H1 (cell line): ENCODE results near the gene ZNF677. TPM values are rescaled to one million over a fixed set of nuclear protein-coding genes. Genes with fewer than 3 reads are reported as not detected.

Source experiments
- CTCF ChIA-PET: fragments of 300-600 bp; sonication (Branson Sonifier 250); formaldehyde crosslinking; loops from one replicate; lab custom pipeline; 2021; ENCODE audit not compliant: partially characterized antibody; lab: Charles Lee
- POLR2A ChIA-PET: fragments of 300-600 bp; sonication (Branson Sonifier 250); formaldehyde crosslinking; loops from one replicate; lab custom pipeline; 2021; ENCODE audit warnings: inconsistent platforms; ENCODE audit not compliant: partially characterized antibody; lab: Charles Lee
- DNase-seq, 2 experiments: peaks; one replicate each; pipeline versions ENCODE4 v3.0.0 to v3.0.0-alpha.2; 2010 to 2022; ENCODE audit warnings: low spot score in 2 of 2, low read depth in 1 of 2, mixed read lengths in 1 of 2
- FAIRE-seq: peaks from 2 replicates; lab custom pipeline; 2011; peaks lifted over from hg19 to GRCh38; lab: Jason Lieb, UNC
- H2AFZ ChIP-seq: 2 replicates; pipeline ENCODE4 v1.8.1; 2012; ENCODE audit warnings: low read length, inconsistent platforms
- H2AK5ac ChIP-seq: 2 replicates; pipeline ENCODE4 v1.6.1; 2013; ENCODE audit warnings: low read depth, low read length
- H2BK120ac ChIP-seq: replicated peaks from 2 replicates; pipeline ENCODE3; 2013; ENCODE audit warnings: low read depth, low read length, inconsistent platforms
- H2BK12ac ChIP-seq: 2 replicates; pipeline ENCODE4 v1.6.1; 2013; ENCODE audit warnings: low read depth, low read length
- H2BK15ac ChIP-seq: 2 replicates; pipeline ENCODE4 v1.6.1; 2013; ENCODE audit warnings: low read length
- H2BK20ac ChIP-seq: 2 replicates; pipeline ENCODE4 v1.6.1; 2013; ENCODE audit warnings: low read length
- H2BK5ac ChIP-seq: 2 replicates; pipeline ENCODE4 v1.6.1; 2013; ENCODE audit warnings: low read depth, low read length
- H3K14ac ChIP-seq: 2 replicates; pipeline ENCODE4 v1.6.1; 2013; ENCODE audit warnings: inconsistent platforms; ENCODE audit not compliant: insufficient read length
- H3K18ac ChIP-seq: 2 replicates; pipeline ENCODE4 v1.6.1; 2013; ENCODE audit warnings: low read length; ENCODE audit errors: extremely low read depth
- H3K23ac ChIP-seq: 2 replicates; pipeline ENCODE4 v1.6.1; 2013; ENCODE audit warnings: inconsistent platforms; ENCODE audit not compliant: insufficient read length
- H3K23me2 ChIP-seq: 2 replicates; pipeline ENCODE4 v1.6.1; 2013; ENCODE audit warnings: low read depth, low read length
- H3K27ac ChIP-seq: 2 replicates; pipeline ENCODE4 v1.6.1; 2011; ENCODE audit warnings: low read depth, low read length, inconsistent platforms
- H3K27me3 ChIP-seq, 4 experiments: replicated peaks in 1 of 4; 1 replicate in 1 of 4; 2 replicates in 3 of 4; pipeline versions ENCODE4 v1.6.1 to v1.8.1; 2011 to 2013; ENCODE audit warnings: low read length in 3 of 4, mild to moderate bottlenecking in 3 of 4, inconsistent platforms in 2 of 4, mixed read lengths in 2 of 4, moderate library complexity in 1 of 4; ENCODE audit not compliant: control insufficient read depth in 3 of 4, insufficient read depth in 3 of 4; ENCODE audit errors: extremely low read depth in 1 of 4
- H3K36me3 ChIP-seq, 4 experiments: 2 replicates each; pipeline versions ENCODE4 v1.6.1 to v1.8.1; 2011 to 2013; ENCODE audit warnings: mild to moderate bottlenecking in 4 of 4, low read length in 3 of 4, moderate library complexity in 2 of 4, control low read depth in 1 of 4, inconsistent platforms in 1 of 4; ENCODE audit not compliant: insufficient read depth in 4 of 4, control insufficient read depth in 2 of 4
- H3K4ac ChIP-seq: replicated peaks from 2 replicates; pipeline ENCODE3; 2013; ENCODE audit warnings: low read length, low read depth, mixed read lengths, inconsistent platforms; ENCODE audit not compliant: insufficient read length
- H3K4me1 ChIP-seq, 4 experiments: replicated peaks in 1 of 4; 1 replicate in 1 of 4; 2 replicates in 3 of 4; pipeline versions ENCODE4 v1.6.1 to v1.8.1; 2011 to 2013; ENCODE audit warnings: low read length in 3 of 4, inconsistent platforms in 2 of 4, mixed read lengths in 1 of 4; ENCODE audit not compliant: insufficient read depth in 4 of 4, control insufficient read depth in 3 of 4
- H3K4me2 ChIP-seq, 2 experiments: 2 replicates each; pipeline versions ENCODE4 v1.6.1 to v1.8.1; 2011 to 2013; ENCODE audit warnings: low read depth in 2 of 2, low read length in 2 of 2, control low read depth in 1 of 2, inconsistent platforms in 1 of 2, mild to moderate bottlenecking in 1 of 2; ENCODE audit not compliant: insufficient read depth in 1 of 2
- H3K4me3 ChIP-seq, 4 experiments: fragments of 200-600, 300-600 bp in 1 of 4; sonication (generic), shearing (Covaris generic), sonication (Bioruptor Twin) in 1 of 4; 2 replicates each; pipeline versions ENCODE4 v1.5.1 to v1.8.1; 2011 to 2016; ENCODE audit warnings: low read length in 4 of 4, low read depth in 3 of 4, control low read depth in 2 of 4, inconsistent platforms in 2 of 4, mild to moderate bottlenecking in 2 of 4, mixed read lengths in 1 of 4, moderate library complexity in 1 of 4; ENCODE audit not compliant: insufficient read depth in 2 of 4; ENCODE audit errors: extremely low read depth in 1 of 4
- H3K56ac ChIP-seq: replicated peaks from 2 replicates; pipeline ENCODE3; 2013; ENCODE audit warnings: low read depth, mild to moderate bottlenecking, mixed read lengths, low read length, inconsistent platforms; ENCODE audit not compliant: insufficient read length
- H3K79me1 ChIP-seq: 2 replicates; pipeline ENCODE4 v1.6.1; 2013; ENCODE audit warnings: low read depth, low read length, control low read depth
- H3K79me2 ChIP-seq, 2 experiments: 2 replicates each; pipeline versions ENCODE4 v1.6.1 to v1.8.1; 2012 to 2013; ENCODE audit warnings: low read length in 2 of 2, mild to moderate bottlenecking in 2 of 2, inconsistent platforms in 1 of 2; ENCODE audit not compliant: insufficient read depth in 2 of 2, control insufficient read depth in 1 of 2
- H3K9ac ChIP-seq, 4 experiments: replicated peaks in 1 of 4; 1 replicate in 1 of 4; 2 replicates in 3 of 4; pipeline versions ENCODE4 v1.6.1 to v1.8.1; 2011 to 2013; ENCODE audit warnings: low read depth in 3 of 4, low read length in 3 of 4, control low read depth in 2 of 4, mild to moderate bottlenecking in 2 of 4, moderate library complexity in 2 of 4, inconsistent platforms in 1 of 4; ENCODE audit errors: extremely low read depth in 1 of 4
- H3K9me3 ChIP-seq, 2 experiments: 2 replicates each; pipeline versions ENCODE4 v1.6.1 to v1.8.1; 2012 to 2013; ENCODE audit warnings: mild to moderate bottlenecking in 2 of 2, moderate library complexity in 2 of 2, control low read depth in 1 of 2, inconsistent platforms in 1 of 2, low read depth in 1 of 2, low read length in 1 of 2, mixed read lengths in 1 of 2; ENCODE audit not compliant: insufficient read depth in 2 of 2
- H4K20me1 ChIP-seq, 2 experiments: replicated peaks in 1 of 2; 2 replicates each; pipeline versions ENCODE3 to v1.8.1; 2011 to 2013; ENCODE audit warnings: inconsistent platforms in 2 of 2, low read length in 2 of 2, mild to moderate bottlenecking in 1 of 2; ENCODE audit not compliant: insufficient read depth in 2 of 2, control insufficient read depth in 1 of 2
- H4K5ac ChIP-seq: 2 replicates; pipeline ENCODE4 v1.6.1; 2013; ENCODE audit warnings: low read length, low read depth, mixed read lengths, inconsistent platforms; ENCODE audit not compliant: insufficient read length
- H4K8ac ChIP-seq: 2 replicates; pipeline ENCODE4 v1.8.0; 2013; ENCODE audit warnings: mild to moderate bottlenecking, moderate library complexity, low read length, inconsistent platforms; ENCODE audit not compliant: insufficient read depth; ENCODE audit errors: extremely low read depth
- H4K91ac ChIP-seq: replicated peaks from 2 replicates; pipeline ENCODE3; 2013; ENCODE audit warnings: low read length, mixed read lengths, inconsistent platforms; ENCODE audit not compliant: insufficient read length
- ATF2 ChIP-seq: IDR thresholded peaks from 2 replicates; pipeline ENCODE4 v1.6.1; 2012; ENCODE audit warnings: low read length, inconsistent platforms
- CBX5 ChIP-seq: fragments of 300-800, 300-1000 bp; sonication (generic); IDR thresholded peaks from 2 replicates; pipeline ENCODE4 v1.7.1; 2016; ENCODE audit warnings: antibody characterized with exemption, low read length, low read depth
- CBX8 ChIP-seq: fragments of 300-800, 300-1000 bp; sonication (generic); IDR thresholded peaks from 2 replicates; pipeline ENCODE4 v1.7.1; 2016; ENCODE audit warnings: low read depth, low read length, borderline replicate concordance
- JUN ChIP-seq: IDR thresholded peaks from 2 replicates; pipeline ENCODE4 v1.6.1; 2011; ENCODE audit warnings: low read depth, mild to moderate bottlenecking, improper control_type of control experiment, low read length
- NANOG ChIP-seq: IDR thresholded peaks from 2 replicates; pipeline ENCODE4 v1.6.1; 2011; ENCODE audit warnings: low read length, low read depth, mild to moderate bottlenecking, inconsistent platforms; ENCODE audit not compliant: insufficient read depth, poor library complexity, severe bottlenecking
- RFX5 ChIP-seq: IDR thresholded peaks from 2 replicates; pipeline ENCODE4 v1.6.1; 2011; ENCODE audit warnings: low read depth, low read length, improper control_type of control experiment, borderline replicate concordance
- RNF2 ChIP-seq: fragments of 200-900, 300-1000 bp; sonication (generic); IDR thresholded peaks from 2 replicates; pipeline ENCODE4 v1.7.1; 2016; ENCODE audit warnings: borderline replicate concordance, low read depth, mild to moderate bottlenecking, antibody characterized with exemption, low read length; ENCODE audit not compliant: poor library complexity, severe bottlenecking; ENCODE audit errors: missing control alignments
- WGBS, 2 experiments: shearing (Covaris generic) in 1 of 2; methylation state at CpG; one replicate each; pipeline versions ENCODE4 v1.1.6 to v1.1.7; 2013 to 2015; ENCODE audit warnings: low lambda C conversion rate in 2 of 2, mixed read lengths in 2 of 2, inconsistent platforms in 1 of 2, low coverage in 1 of 2, missing lambda C conversion rate in 1 of 2; ENCODE audit not compliant: insufficient replicate concordance in 2 of 2, insufficient coverage in 1 of 2, insufficient read length in 1 of 2; ENCODE audit errors: extremely low coverage in 1 of 2, missing lambda C conversion rate in 1 of 2; 5-methylcytosine and 5-hydroxymethylcytosine counted together
- polyA plus RNA-seq, 7 experiments: library from polyadenylated mRNA; depleted of rRNA in 3 of 7; stranded (reverse) in 5 of 7; unstranded in 2 of 7; fragments of >200 nt in 5 of 7; fragments of 200-250 nt in 2 of 7; gene quantifications; 1 replicate in 5 of 7; 2 replicates in 1 of 7; 4 replicates in 1 of 7; pipeline versions ENCODE4 v1.2.1 to v1.2.3, GENCODE V29; 2011 to 2013; ENCODE audit warnings: missing spikeins in 2 of 7, mixed read lengths in 2 of 7
- total RNA-seq: library from RNA; stranded (reverse); fragmentation: NEBNext Ultra II Directional; extraction: Animal tissue kit (Norgen Biotek cat#: 25700); gene quantifications from 2 replicates; pipeline ENCODE4 v1.2.1, GENCODE V29; 2021

ZNF677 gene
- total and polyA plus RNA-seq, 2 of the 8 experiments (the other 6 are each of a cell fraction or from before 2014, with no cell fraction given) = 29.6 to 37.0 TPM

DNA sequence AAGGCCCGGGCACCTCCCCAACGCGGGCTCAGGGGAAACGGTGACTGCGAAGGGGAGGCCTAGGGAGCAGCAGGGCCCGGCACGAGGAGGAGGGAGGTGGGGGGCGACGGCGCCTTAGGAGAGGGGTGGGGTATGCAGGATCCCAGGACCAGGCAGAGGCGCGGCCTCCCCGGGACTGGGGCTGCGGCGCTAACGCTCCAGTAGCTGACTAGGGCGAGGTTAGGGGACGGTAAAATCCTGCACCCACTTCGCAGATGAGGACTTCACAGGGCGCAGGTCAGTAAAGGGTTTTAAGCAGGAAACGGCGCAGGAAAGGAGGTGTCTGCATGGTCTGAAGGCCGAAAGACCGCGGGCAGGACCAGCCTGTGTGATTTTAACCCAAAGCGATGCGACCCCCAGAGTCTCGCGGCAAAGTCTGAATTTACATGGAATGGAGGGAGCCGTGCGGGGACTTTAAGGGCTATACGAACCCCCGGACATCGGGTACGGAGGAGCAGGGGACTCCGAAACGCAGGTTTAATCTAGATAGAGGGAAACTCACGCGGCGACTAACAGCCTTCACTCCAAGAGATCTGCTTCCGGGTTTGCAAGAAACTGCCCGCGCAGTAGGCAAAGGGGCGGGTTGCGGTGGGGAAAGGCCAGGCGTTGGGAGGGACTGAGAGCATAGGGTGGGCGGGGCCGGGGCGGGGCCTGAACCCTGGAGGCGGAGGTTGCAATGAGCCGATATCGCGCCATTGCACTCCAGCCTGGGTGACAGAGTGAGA, 61.7 kb downstream of the ZNF677 start, which contains the start of gene ZNF665:
ZNF665 (minus strand) TSS at position 588 of the 764 bp plus-strand sequence. CDS start 10,460 bp downstream, outside the sequence.
- H3K27me3 ChIP-seq = peaks cover 0 to 2% (median 2%) of the 10 kb centered on the region in 4 experiments; a peak in 3 of 7 replicates
- H2AK5ac ChIP-seq = 0 out of 2 replicates have a peak within 1 kb of the TSS, but pooled peaks have one; percentile 10
- H3K14ac ChIP-seq = no peak within 1 kb of the TSS
- H4K8ac ChIP-seq = peak within 1 kb of the TSS; percentile 83
- H3K18ac ChIP-seq = peak within 1 kb of the TSS; percentile 83; the same call in 1 of the 2 replicates
- 0 out of 2 replicates have a peak within 1 kb of the TSS, but pooled peaks have one; percentile 2 for H2BK12ac ChIP-seq
- FAIRE-seq = no peak
- H3K79me1 ChIP-seq = no peaks in the 10 kb centered on the region
- no peak within 1 kb of the TSS for H3K4ac ChIP-seq
- peak within 1 kb of the TSS; percentile 81 to 97 for H3K4me2 ChIP-seq
- H2BK120ac ChIP-seq = peak within 1 kb of the TSS; percentile 63
- H2AFZ ChIP-seq = peak within 1 kb of the TSS; percentile 91
- H3K36me3 ChIP-seq = 0 out of 8 replicates have a peak, but pooled peaks cover 0 to 2% (median 0%) of the 10 kb centered on the region in 4 experiments
- H3K27ac ChIP-seq = 0 out of 2 replicates have a peak within 1 kb of the TSS, but pooled peaks have one; percentile 50
- peak within 1 kb of the TSS; percentile 25 for H3K56ac ChIP-seq
- H4K91ac ChIP-seq = peak within 1 kb of the TSS; percentile 25
- peak within 1 kb of the TSS; percentile 91 to 98 (median 94) for H3K4me3 ChIP-seq
- H3K9ac ChIP-seq = peak within 1 kb of the TSS in 3 of 4 experiments; percentile 63 to 74 (median 65); a peak in 6 of 7 replicates
- ChIA-PET POLR2A (interaction anchor here (0.9 kb wide), 1 partner anchor 226 kb away, joined by 3 read pairs; no protein-coding TSS in a partner anchor), CTCF (interaction anchor here (1.2 to 1.3 kb wide), 2 partner anchors 174 to 199 kb away, joined by 3 read pairs; no protein-coding TSS in a partner anchor)
- peak within 1 kb of the TSS; percentile 44 for H4K5ac ChIP-seq
- H2BK15ac ChIP-seq = peak within 1 kb of the TSS; percentile 92; the same call in 1 of the 2 replicates
- WGBS, 2 experiments = 1% methylated on average over 50 of the region's 53 CpGs; no CpG with 5 or more reads in 1 of the 2 experiments
- H3K4me1 ChIP-seq = peaks cover 0 to 4% (median 2%) of the 10 kb centered on the region in 4 experiments; a peak in 2 of 7 replicates
- DNase-seq = peak in 1 of 2 experiments; percentile 82
- H3K23ac ChIP-seq = no peak within 1 kb of the TSS
- H2BK20ac ChIP-seq = no peak within 1 kb of the TSS
- no peaks in the 10 kb centered on the region for H3K79me2 ChIP-seq
- peaks cover 0 to 2% of the 10 kb centered on the region in 2 experiments for H4K20me1 ChIP-seq
- H2BK5ac ChIP-seq = peak within 1 kb of the TSS; percentile 52; the same call in 1 of the 2 replicates
- peaks cover 6% of the 10 kb centered on the region; the same call in 1 of the 2 replicates for H3K23me2 ChIP-seq
- H3K9me3 ChIP-seq = no peaks in the 10 kb centered on the region; a peak in 1 of 4 replicates
- no peak for TF ChIP-seq RFX5
- no peak for TF ChIP-seq NANOG
- TF ChIP-seq CBX5 = no peak
- TF ChIP-seq ATF2 = no peak
- no peak for TF ChIP-seq JUN
- TF ChIP-seq RNF2 = no peak
- no peak for TF ChIP-seq CBX8
